Esophagus (tissue), 2 donors: ENCODE measurements around the gene LRRC10B. TPM values are rescaled to one million over a fixed set of nuclear protein-coding genes. Genes with fewer than 3 reads are reported as not detected.

Experiments used
- H3K27ac ChIP-seq, 2 donors: one replicate each; pipeline ENCODE4 v1.5.1; 2013; ENCODE audit warnings: low read depth in 2 of 2, mild to moderate bottlenecking in 2 of 2, inconsistent platforms in 1 of 2, low read length in 1 of 2, moderate library complexity in 1 of 2
- H3K27me3 ChIP-seq, 2 donors: one replicate each; pipeline ENCODE4 v1.6.1; 2013; ENCODE audit warnings: low read length in 2 of 2, control low read depth in 1 of 2, mild to moderate bottlenecking in 1 of 2; ENCODE audit not compliant: insufficient read depth in 2 of 2, control insufficient read depth in 1 of 2
- H3K36me3 ChIP-seq, 2 donors: one replicate each; pipeline ENCODE4 v1.6.1; 2013; ENCODE audit warnings: low read length in 1 of 2; ENCODE audit not compliant: control insufficient read depth in 2 of 2, insufficient read depth in 2 of 2
- H3K4me1 ChIP-seq, 2 donors: one replicate each; pipeline ENCODE4 v1.6.1; 2013; ENCODE audit warnings: low read length in 1 of 2; ENCODE audit not compliant: control insufficient read depth in 2 of 2, insufficient read depth in 2 of 2
- H3K4me3 ChIP-seq, 2 donors: one replicate each; pipeline ENCODE4 v1.5.1; 2013; ENCODE audit warnings: low read length in 2 of 2, mild to moderate bottlenecking in 2 of 2, low read depth in 1 of 2, moderate library complexity in 1 of 2
- H3K9me3 ChIP-seq, 2 donors: one replicate each; pipeline ENCODE4 v1.6.1; 2013; ENCODE audit warnings: mild to moderate bottlenecking in 2 of 2, low read depth in 1 of 2, low read length in 1 of 2, moderate library complexity in 1 of 2; ENCODE audit not compliant: control insufficient read depth in 2 of 2, insufficient read depth in 1 of 2
- WGBS, 2 donors: extraction: QIAGEN DNeasy Blood & Tissue Kit; methylation state at CpG; one replicate each; pipeline ENCODE4 v1.1.7; 2013; 5-methylcytosine and 5-hydroxymethylcytosine counted together
- polyA plus RNA-seq, 2 donors: library from polyadenylated mRNA; stranded (reverse); fragments of 200-250 nt; gene quantifications; one replicate each; pipeline ENCODE4 v1.2.3, GENCODE V29; 2013
- donor health status: healthy with polysubstance abuse.
- donor health status: Bipolar disorder and iron deficiency.

LRRC10B gene
- polyA plus RNA-seq, 2 donors = 0.04 to 0.19 TPM

DNA sequence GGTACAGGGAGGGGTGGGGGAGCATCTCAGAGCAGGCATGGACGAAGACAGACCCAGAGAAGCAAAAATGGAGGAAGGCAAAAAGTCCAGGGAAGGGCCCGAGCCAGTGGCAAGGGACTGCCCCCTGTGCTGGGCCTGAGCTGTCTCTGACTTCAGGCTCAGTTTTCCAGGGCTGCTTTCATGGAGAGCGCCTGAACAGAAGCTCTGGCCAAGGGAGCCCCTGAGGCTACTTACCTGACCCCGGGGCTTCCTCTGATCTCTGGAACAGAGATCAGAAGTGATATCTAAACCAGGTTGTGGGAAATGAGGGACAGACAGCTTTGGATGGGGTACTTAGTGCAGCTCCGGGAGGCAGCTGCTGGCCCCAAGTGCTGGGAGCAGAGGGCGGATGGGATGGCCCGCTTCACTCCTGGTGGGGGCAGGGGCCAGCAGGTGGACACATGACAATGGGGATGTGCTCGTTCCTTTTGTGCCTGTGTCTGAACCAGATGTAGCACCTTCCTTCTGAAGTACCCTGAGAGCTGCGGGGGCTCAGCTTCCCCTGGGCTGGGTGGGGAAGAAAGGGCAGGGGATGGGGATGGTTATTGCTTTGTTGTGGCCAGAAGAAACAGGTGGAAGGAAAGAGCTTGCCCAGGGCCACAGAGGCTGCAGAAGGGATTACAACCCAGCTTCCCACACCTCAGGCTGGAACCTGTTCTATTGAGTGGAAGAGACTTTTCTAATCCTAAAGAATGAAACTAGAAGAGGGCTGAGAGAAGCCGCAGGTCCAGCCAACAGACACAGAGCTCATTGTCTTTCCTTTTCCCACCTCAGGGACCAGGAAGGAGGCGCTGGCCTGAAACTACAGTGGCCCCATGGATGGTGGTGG lies 5.7 kb downstream of the LRRC10B start:
- Histone ChIP-seq H3K27ac (no peak overlapping the region), H3K27me3 (peaks cover 3% of the 10 kb centered on the region in 2 donors), H3K36me3 (no peaks in the 10 kb centered on the region), H3K4me1 (peaks cover 5 to 6% of the 10 kb centered on the region in 2 donors), H3K9me3 (no peaks in the 10 kb centered on the region), H3K4me3 (no peak overlapping the region)
- 77 to 79% methylated on average over 11 of the region's 11 CpGs for WGBS, 2 donors

DNA sequence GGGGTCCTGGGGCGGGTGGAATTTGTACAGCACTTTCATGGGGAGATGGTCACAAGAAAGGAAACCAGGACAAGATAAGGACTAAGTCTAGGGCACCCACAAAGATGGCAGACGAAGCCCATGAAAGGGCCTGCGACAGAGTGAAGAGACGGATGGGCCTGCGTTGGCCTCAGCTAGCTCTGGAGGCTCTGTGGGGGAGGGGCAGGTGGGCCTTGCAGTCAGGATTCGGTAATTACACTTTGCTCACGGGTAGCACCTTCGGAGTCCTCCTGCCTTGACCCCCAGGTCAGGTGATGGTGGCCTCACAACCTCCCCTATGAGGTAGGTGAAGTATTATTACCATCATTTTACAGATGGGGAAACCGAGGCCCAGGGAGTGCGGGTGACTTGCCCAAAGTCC lies 7.1 kb downstream of the LRRC10B start:
- Histone ChIP-seq H3K36me3 (no peaks in the 10 kb centered on the region), H3K9me3 (no peaks in the 10 kb centered on the region), H3K4me1 (peaks cover 0 to 6% of the 10 kb centered on the region in 2 donors), H3K27me3 (no peaks in the 10 kb centered on the region), H3K4me3 (no peak overlapping the region), H3K27ac (no peak overlapping the region)
- 78 to 83% methylated on average over 10 of the region's 10 CpGs for WGBS, 2 donors

DNA sequence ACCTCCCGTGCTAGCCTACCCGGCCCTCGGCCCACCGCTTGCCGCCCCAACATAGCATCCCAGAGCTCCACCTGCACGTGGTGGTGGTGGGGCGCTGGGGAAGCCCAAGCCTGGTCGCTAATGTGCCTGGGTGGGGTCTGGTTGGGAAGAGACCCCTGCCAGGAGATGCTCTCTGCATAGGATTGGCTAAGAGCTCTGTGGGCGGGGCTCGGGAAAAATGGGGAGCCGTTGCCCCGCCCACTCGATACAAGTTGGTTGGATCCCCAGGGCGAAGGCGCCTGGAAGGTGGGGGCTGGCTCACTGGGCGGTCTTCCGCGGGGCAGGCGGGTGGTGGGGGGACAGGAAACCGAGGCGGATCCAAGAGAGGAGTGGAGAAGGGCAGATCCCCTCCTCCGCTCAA lies 7.6 kb downstream of the LRRC10B start:
- Histone ChIP-seq H3K27ac (no peak overlapping the region), H3K4me3 (no peak overlapping the region), H3K27me3 (no peaks in the 10 kb centered on the region), H3K9me3 (no peaks in the 10 kb centered on the region), H3K4me1 (peaks cover 0 to 6% of the 10 kb centered on the region in 2 donors), H3K36me3 (no peaks in the 10 kb centered on the region)
- 29 to 31% methylated on average over 22 of the region's 22 CpGs for WGBS, 2 donors

DNA sequence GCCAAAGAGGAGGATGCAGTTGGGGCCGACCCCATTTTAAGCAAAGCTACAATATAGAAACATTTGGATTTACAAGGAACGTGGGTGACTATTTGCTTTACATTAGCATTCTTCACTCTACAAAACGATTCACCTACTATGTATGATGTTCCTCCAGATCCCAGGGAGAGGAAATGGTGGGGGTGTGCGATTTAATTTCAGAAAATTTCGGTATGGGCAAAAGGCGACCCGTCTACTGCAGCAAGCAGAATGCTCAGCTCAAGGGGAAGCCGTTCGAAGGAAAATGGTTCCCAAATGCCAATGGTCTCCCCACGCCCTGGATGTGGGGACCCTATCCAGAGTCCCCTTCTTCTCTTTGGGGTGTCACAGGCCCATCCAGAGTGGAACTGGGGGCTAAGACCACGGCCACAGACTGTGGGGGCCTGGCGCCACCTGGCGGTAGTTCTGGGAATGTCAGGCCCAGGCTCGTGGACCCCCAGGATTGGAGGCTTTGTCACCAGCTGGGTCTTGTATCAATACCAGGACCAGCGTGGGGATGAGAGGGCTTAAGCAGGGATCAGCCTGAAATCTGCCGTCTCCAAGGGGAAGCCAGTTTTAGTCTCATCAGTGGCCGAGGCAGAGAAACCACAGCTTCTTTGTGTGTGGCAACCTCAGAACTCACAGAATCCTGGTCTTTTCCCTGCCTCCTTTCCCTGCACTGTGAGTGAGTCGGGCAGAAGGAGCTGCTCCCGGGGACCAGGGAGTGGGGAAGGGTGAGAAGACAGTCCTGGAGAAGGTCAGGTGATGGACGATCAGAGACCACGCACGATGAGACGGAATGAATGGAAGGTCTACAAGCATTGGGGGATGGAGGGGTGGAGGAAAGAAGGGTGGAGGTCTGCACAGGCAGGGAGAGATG lies 8.4 kb downstream of the LRRC10B start:
- 19 to 23% methylated on average over 23 of the region's 23 CpGs for WGBS, 2 donors
- no peaks in the 10 kb centered on the region for H3K27me3 ChIP-seq
- no peak overlapping the region for H3K4me3 ChIP-seq
- H3K4me1 ChIP-seq = peaks cover 0 to 6% of the 10 kb centered on the region in 2 donors
- no peaks in the 10 kb centered on the region for H3K9me3 ChIP-seq
- no peak overlapping the region for H3K27ac ChIP-seq
- no peaks in the 10 kb centered on the region for H3K36me3 ChIP-seq

DNA sequence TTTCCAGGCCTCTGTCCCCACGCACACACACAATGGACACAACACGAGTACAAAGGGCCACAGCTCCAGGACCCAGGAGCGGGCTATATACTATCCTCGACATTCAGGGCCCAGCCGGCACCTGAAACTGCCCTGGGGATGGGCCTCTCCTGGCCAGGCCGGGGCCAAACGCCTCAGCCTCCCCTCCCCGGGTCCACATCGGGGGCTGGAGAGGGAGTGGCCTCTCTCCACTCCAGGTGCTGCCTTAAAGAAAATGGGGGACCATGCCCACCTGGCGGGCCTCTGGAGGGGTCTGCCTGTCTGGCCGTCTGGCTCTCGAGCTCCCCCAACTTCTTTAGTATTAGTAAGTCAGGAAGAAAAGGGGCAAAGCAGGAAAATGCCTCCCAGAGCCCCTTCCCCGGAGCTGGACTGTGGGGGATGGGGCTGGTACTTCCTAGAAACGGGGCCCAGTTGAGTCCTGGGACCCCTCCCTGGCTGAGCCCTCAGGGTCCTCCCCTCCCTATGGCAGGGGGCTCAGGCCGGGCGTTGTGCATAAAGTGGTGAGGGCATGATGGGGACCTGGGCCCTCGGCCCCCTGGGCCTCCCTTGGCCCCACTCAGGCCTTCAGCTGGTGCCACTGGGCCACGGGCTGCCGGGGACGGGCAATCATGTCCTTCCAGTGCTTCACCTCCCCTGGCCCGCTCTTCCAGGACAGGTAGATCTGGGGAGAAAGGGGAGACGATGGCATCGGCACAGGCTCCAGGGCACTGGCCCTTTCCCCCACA lies 9.7 kb downstream of the LRRC10B start:
- WGBS, 2 donors = 84 to 87% methylated on average over 22 to 23 of the region's 23 CpGs
- Histone ChIP-seq H3K4me3 (no peak overlapping the region), H3K27me3 (no peaks in the 10 kb centered on the region)

DNA sequence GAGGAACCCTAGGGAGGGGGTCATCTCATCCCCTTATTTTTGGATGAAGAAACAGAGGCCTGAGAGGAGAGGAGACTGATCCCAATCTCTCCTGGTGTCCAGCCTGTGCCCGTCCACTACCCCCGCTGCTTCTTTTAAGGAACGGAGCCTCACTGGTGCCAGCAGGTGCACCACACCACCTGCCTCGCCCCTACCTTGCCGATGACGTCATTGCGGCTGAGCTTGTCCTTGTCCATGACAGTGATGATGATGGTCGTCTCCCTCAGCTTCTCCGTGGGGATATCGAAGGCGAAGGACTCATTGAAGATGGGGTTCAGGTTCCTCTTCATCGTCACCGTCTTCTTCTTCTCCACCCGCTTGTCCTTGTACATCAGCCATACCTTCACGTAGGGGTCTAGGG lies 14.3 kb downstream of the LRRC10B start:
- Histone ChIP-seq H3K27ac (no peak overlapping the region), H3K36me3 (peaks cover 0 to 3% of the 10 kb centered on the region in 2 donors), H3K9me3 (no peaks in the 10 kb centered on the region), H3K4me1 (peaks cover 0 to 1% of the 10 kb centered on the region in 2 donors), H3K4me3 (no peak overlapping the region), H3K27me3 (peaks cover 0 to under 1% of the 10 kb centered on the region in 2 donors)
- WGBS, 2 donors = 86 to 91% methylated on average over 15 of the region's 15 CpGs

More for the DNA sequence above, 9.7 kb downstream of the LRRC10B start:
- peaks cover 0 to 2% of the 10 kb centered on the region in 2 donors for H3K4me1 ChIP-seq
- H3K27ac ChIP-seq = no peak overlapping the region
- no peaks in the 10 kb centered on the region for H3K9me3 ChIP-seq
- H3K36me3 ChIP-seq = no peaks in the 10 kb centered on the region

DNA sequence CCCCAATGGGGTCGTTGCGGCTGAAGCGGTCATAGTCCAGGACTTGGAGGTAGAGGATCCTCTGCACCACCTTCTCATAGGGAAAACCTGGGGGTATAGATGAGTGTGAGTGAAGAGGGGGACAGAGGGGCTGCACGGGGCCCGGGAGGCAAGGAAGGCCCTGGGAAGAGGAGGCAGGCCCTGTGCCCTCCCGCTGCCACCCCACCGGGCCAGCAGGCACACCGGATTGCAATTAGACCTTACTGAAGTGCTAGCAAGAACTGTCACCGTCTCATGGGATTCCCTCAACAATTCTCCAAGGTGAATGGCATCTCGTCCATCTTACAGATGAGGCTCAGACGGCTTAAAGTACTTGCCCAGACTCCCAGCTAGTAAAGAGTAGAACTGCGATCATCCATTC lies 15.9 kb downstream of the LRRC10B start:
- no peaks in the 10 kb centered on the region for H3K9me3 ChIP-seq
- H3K36me3 ChIP-seq = peaks cover 0 to 3% of the 10 kb centered on the region in 2 donors
- H3K27ac ChIP-seq = no peak overlapping the region
- peaks cover 0 to 1% of the 10 kb centered on the region in 2 donors for H3K4me1 ChIP-seq
- 88 to 91% methylated on average over 12 of the region's 12 CpGs for WGBS, 2 donors
- H3K4me3 ChIP-seq = no peak overlapping the region
- peaks cover 0 to 2% of the 10 kb centered on the region in 2 donors for H3K27me3 ChIP-seq

DNA sequence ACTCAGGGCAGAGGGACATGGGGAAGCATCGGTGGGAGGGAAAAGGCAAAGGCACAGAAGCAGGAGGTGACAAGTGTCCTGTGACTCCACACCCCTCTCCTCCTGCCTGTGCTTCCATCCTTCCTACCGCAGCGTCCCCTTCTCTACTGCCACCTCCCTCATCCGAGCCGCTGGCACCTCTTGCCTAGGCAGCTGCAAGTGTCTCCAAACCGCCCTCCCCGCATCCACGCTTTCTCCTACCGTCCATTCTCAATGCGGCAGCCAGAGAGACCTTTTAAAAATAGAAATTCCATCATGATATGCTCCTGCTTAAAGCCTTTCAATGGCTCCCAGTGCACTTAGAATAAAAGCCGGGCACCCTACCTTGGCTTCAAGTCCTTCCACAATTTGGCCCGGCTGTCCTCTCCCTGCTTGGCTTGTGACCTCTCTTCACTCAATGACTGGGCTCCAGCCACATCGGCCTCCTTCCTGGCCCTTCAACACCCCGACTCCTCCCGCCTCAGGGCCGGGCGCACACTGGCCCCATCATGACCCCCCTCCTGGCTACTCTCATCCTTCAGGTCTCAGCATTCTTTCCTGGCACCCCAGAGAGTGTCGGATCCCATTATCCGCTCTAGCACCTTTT lies 16.5 kb downstream of the LRRC10B start:
- Histone ChIP-seq H3K27ac (no peak overlapping the region), H3K4me3 (no peak overlapping the region), H3K4me1 (peaks cover 0 to 1% of the 10 kb centered on the region in 2 donors), H3K36me3 (peaks cover 0 to 3% of the 10 kb centered on the region in 2 donors), H3K27me3 (peaks cover 0 to 2% of the 10 kb centered on the region in 2 donors), H3K9me3 (no peaks in the 10 kb centered on the region)
- 87 to 90% methylated on average over 19 of the region's 19 CpGs for WGBS, 2 donors
